ENCODE results near the gene F10.

Gene F10

GRCh38 chr13:113153810-113154748, 31.5 kb downstream of the F10 start:
- peak overlapping the region; percentile 45 for H3K27ac ChIP-seq
- H3K27me3 ChIP-seq (ENCODE audit: insufficient read depth, low read depth, severe bottlenecking), result no peaks in the 10 kb centered on the region
- no peaks in the 10 kb centered on the region for H3K36me3 ChIP-seq
- H3K9me3 ChIP-seq (ENCODE audit: severe bottlenecking), result peaks cover 4% of the 10 kb centered on the region
- no peak for TF ChIP-seq CTCF (IDR thresholded peaks at IDR 0.05; ENCODE audit: low read depth, low read length)
- DNase-seq, result peak; percentile 64
- H3K4me3 ChIP-seq (ENCODE audit: low read depth, low read length), result peak overlapping the region; percentile 42

- Histone ChIP-seq H3K27ac (no peak overlapping the region), H3K9me3 (ENCODE audit: severe bottlenecking) (peaks cover 4% of the 10 kb centered on the region), H3K4me3 (ENCODE audit: low read depth, low read length) (no peak overlapping the region), H3K27me3 (ENCODE audit: insufficient read depth, low read depth, severe bottlenecking) (no peaks in the 10 kb centered on the region), H3K36me3 (no peaks in the 10 kb centered on the region; the same call in 1 of the 2 replicates)
- no peak for DNase-seq
- TF ChIP-seq CTCF (IDR thresholded peaks at IDR 0.05; ENCODE audit: low read depth, low read length), result 0 out of 2 replicates have a peak, but pooled peaks have one; percentile 1
These were observed 32.6 kb downstream of the F10 start for GRCh38 chr13:113155201-113155600.

GRCh38 chr13:113155982-113156655, 33.5 kb downstream of the F10 start:
- no peak for TF ChIP-seq CTCF (IDR thresholded peaks at IDR 0.05; ENCODE audit: low read depth, low read length)
- Histone ChIP-seq H3K4me3 (ENCODE audit: low read depth, low read length) (no peak overlapping the region), H3K27ac (no peak overlapping the region), H3K36me3 (no peaks in the 10 kb centered on the region; the same call in 1 of the 2 replicates), H3K27me3 (ENCODE audit: insufficient read depth, low read depth, severe bottlenecking) (no peaks in the 10 kb centered on the region), H3K9me3 (ENCODE audit: severe bottlenecking) (peaks cover 4% of the 10 kb centered on the region)
- no peak for DNase-seq

GRCh38 chr13:113157206-113157928, 34.8 kb downstream of the F10 start:
- peaks cover 4% of the 10 kb centered on the region for H3K9me3 ChIP-seq (ENCODE audit: severe bottlenecking)
- H3K27ac ChIP-seq, result no peak overlapping the region
- DNase-seq, result no peak
- no peaks in the 10 kb centered on the region; the same call in 1 of the 2 replicates for H3K36me3 ChIP-seq
- no peak overlapping the region for H3K4me3 ChIP-seq (ENCODE audit: low read depth, low read length)
- no peak for TF ChIP-seq CTCF (IDR thresholded peaks at IDR 0.05; ENCODE audit: low read depth, low read length)
- H3K27me3 ChIP-seq (ENCODE audit: insufficient read depth, low read depth, severe bottlenecking), result no peaks in the 10 kb centered on the region

- Histone ChIP-seq H3K9me3 (ENCODE audit: severe bottlenecking) (peaks cover 4% of the 10 kb centered on the region), H3K4me3 (ENCODE audit: low read depth, low read length) (no peak within 1 kb of the TSS), H3K27ac (no peak within 1 kb of the TSS), H3K36me3 (no peaks in the 10 kb centered on the region; the same call in 1 of the 2 replicates), H3K27me3 (ENCODE audit: insufficient read depth, low read depth, severe bottlenecking) (no peaks in the 10 kb centered on the region)
- DNase-seq, result no peak
- no peak for TF ChIP-seq CTCF (IDR thresholded peaks at IDR 0.05; ENCODE audit: low read depth, low read length)
These were observed 35.5 kb downstream of the F10 start, which contains the start of gene PROZ for GRCh38 chr13:113157929-113158747. TSS of gene PROZ (plus strand) at chr13:113158648. CDS start at chr13:113158661, 13 bp downstream.

Measured in WERI-Rb-1 (cell line).